Ovary (tissue), 3 donors: ENCODE data around the gene ARID3C.

ENCODE experiments used
- CTCF ChIP-seq, 3 donors: fragments of 450-650 bp in 2 of 3; fragments of 200-600 bp in 1 of 3; IDR thresholded peaks; one replicate each; pipeline versions ENCODE4 v1.5.1 to v1.8.0; 2016 to 2022; ENCODE audit warnings: antibody characterized with exemption in 3 of 3, mild to moderate bottlenecking in 1 of 3
- POLR2A ChIP-seq: fragments of 450-650 bp; IDR thresholded peaks from one replicate; pipeline ENCODE4 v1.6.1; 2017; ENCODE audit warnings: antibody characterized with exemption, mild to moderate bottlenecking, moderate library complexity
- donor health status: DM: no; HTN: no; CAD: no.

GRCh38 chr9:34665381-34666250 is 36.8 kb upstream of the ARID3C start:
- TF ChIP-seq CTCF (IDR thresholded peaks at IDR 0.05) (peak in 1 of 3 donors; percentile 45), POLR2A (peak; percentile 95)
